Fibroblast of skin of right biceps (primary cell): ENCODE results near the gene RBM20.
"Not testable (repeated sequence)": the region's sequence is repeated elsewhere in the genome, so short reads cannot be mapped to it uniquely, and the experiment has no call there.

Source experiments
- DNase-seq: peaks from one replicate; pipeline ENCODE4 v3.0.0-alpha.2; 2013

RBM20 gene

DNA sequence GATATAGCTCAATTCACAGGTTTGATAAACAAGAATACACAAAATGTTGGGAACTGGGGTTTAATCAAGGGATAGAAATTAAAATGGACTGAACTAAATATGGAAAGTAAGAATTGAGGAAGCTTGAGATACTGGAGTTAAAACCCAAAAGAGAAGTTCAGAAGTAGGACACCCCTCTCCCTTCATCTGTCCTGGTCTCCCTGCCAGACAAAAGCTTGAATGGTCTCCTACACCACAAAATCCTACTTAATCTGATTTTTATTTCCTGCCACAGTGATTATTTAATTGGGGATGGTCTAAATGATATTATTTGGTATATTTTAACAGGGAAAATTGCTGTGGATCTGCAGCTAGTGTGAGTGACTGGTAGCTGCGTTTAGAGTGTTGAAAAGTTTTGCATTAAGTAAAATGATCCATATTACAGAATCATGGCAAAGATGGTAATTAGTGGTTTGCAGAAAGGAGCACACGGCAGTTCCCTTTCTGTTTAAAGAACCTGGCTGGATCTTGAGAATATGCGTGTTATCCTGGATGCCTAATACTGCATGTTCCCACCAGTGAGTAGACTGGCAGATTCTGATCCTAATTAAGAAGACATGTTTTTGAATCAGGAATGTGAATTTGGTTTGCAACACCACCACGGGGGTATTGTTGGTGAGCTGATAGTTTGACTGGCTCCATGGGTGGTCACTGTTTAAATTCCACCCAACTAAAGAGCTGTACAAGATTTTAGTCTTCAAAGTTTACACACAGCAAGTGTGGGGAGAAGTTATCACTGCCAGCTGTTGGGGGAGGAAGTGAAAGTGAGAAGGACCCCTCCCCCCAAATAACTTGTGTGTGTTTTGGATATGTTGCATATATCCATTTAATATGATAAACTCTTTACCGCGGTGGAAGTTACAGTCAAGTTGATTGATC lies 5.5 kb downstream of the RBM20 start:
- DNase-seq: peak; percentile 37

DNA sequence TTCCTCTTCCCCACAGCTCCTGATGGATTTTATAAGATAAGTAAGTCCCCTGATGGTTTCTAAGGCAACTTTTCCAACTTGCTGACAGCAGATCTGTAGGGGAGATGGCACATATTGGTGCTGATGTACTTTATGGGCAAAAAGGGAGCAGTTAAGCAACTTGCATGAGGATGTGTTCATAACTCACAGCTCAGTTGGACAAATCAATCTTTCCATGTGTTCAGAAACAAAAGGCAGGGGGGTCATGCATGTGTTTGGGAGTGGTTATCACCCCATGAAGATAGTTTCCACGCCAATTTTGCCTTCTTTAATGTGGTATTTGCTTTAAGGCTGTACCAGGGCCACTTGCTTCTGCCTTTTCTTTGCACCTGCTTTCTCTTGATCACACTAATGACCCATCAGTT lies 6.1 kb downstream of the RBM20 start:
- no peak for DNase-seq

DNA sequence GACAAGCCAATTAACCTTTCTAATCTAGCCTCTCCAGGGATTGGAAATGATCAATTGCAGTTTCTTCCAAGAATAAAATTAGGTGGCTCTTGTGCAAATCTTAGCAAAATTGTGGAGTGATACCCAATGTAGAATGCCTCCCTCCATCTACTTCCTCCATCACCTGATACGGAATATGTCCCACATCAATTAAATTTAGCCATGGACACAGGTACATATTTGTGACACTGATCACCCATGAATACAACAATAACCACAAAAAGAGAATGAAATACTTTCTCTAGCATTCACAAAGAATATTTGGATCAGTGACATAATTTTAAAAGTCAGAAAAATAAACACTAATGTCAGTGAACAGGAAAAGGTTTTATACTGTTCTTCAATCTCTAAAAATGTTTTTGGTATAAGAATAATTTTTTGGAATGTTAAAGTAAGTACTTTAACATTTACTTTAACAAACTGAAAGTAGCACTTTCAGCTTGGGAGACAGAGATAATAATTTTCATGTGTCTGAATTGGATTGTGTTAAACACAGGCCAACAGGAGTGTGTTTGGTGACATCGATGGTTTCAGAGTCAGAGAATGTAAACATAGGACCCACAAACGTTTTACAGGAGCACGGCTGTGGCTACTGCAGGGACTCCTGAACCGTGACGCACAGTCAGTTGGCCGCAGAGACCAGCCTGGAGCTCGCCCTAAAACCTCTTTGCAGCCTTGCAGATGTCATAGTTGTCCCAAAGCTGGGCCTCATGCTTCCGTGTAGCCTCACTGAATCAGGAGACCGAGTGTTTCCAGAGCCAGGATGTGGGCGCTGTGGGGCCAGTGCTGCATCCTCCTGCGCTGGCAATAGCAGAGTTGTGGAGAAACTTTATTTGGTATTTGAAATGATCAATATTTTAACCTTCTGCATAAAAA lies 7.2 kb downstream of the RBM20 start:
- peak; percentile 81 for DNase-seq

DNA sequence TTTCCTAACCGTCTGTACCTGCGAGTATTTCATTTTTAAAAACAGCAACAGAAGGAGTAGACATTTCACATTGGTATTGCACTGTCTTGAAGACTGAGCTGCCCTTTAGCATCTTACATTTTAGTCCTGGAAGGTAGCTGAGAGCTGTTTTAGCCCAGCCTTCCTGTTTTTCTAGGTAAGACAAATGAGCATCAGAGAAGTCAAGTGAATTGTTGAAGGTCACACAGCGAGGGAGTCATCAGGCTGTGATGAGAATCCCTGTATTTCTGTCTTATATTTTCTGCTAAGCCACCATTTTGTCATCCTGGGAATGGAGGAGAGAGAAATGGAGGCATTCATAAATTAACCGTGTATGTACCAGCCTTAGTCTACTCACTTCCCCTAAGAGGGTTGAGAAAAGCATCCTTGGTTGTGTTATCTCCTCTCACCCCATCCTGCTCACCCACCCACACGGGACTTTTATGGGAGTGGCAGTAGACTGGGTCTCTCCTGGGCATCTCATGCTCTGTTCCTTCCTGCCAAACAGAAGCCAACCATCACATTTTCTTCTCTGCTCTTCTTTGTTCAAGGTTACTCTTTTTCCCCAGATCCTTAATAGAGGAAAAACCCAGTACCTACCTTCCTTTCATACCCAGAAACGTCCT lies 8.5 kb downstream of the RBM20 start:
- no peak for DNase-seq

- DNase-seq: no peak
These were observed 11.2 kb downstream of the RBM20 start for GRCh38 chr10:110655320-110655719.

DNA sequence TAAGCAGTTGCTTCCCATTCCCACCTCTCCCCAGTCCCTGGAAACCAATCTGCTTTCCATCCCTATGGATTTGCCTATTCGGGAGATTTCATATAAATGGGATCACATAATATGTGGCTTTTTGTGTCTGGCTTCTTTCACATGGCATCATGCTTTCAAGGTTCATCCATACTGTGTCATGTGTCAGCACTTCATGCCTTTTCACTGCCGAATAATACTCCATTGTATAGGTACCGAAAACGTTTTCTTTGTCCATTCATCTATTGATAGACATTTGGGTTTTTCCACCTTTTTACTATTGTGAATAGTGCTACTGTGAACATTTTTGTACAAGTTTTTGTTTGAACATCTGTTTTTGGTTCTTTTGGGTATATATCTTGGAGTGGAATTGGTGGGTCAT lies 12.5 kb downstream of the RBM20 start:
- no peak for DNase-seq

DNA sequence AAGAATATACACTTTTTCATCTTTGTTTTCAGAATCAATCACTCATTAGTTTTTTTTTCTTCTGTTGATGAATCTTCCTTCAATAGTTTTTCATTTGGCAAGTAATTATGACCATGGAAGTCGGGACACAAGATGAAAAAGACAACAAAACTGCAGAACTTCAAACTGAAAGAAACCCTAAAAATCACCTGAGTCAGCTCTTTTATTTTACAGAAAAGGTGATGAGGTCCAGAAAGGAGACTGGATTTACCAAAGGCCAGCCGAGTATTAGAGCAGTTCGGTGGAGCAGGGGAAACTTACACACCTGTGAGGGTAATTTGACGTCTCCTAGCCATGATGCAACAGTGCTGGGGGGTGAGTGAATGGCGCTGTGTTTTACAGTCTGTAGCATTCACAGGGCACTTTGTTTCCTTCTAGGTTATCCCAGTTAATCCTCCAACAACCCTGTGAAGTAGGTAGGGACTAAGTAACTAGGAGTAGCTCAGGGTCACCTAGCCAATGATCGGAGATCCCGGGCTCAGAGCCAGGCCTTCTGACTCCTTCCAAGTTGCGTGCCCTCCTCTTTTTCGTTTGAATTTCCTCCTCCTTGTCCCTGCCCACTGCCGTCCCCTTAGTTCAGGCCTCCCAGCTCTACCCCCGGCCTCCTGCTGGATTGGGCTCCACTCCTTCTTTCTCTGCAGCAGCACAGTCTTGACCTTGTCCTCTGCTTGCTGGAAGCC lies 14.0 kb downstream of the RBM20 start:
- no peak for DNase-seq

DNA sequence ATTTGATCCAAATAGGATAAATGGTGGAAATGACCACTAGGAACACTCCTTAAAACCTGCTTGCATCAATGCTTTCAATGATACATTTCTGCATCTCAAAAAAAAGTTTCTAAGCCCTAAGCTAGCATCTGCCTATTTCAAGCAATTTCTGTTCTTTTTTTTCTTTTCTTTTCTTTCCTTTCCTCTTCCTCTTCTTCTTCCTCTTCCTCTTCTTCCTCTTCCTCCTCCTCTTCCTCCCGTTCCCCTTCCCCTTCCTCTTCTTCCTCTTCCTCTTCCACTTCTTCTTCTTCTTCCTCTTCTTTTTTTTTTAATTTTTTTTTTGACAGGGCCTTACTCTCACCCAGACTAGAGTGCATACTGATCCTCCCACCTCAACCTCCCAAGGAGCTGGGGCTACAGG lies 15.4 kb downstream of the RBM20 start:
- DNase-seq: no peak

GRCh38 chr10:110660289-110660688 lies 16.2 kb downstream of the RBM20 start:
- DNase-seq: not testable (repeated sequence)

DNA sequence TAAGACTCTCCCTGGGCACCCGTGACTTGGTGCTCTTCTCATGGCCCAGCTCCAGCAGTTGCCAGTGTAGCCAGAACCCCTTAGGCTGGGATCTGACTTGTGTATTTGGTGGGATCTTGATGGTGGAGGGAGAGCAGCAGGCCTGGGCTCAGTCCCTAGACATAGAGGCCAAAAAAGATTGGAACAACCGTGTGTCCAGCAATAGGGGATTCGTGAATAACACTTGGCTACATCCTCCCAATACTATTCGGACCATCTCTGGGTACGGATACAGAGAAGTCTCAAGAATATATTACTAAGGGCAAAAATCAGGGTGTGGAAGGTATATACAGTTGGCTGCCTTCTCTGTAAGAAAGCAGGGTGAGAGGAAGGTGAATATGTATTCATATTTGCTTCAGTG lies 17.2 kb downstream of the RBM20 start:
- no peak for DNase-seq

DNA sequence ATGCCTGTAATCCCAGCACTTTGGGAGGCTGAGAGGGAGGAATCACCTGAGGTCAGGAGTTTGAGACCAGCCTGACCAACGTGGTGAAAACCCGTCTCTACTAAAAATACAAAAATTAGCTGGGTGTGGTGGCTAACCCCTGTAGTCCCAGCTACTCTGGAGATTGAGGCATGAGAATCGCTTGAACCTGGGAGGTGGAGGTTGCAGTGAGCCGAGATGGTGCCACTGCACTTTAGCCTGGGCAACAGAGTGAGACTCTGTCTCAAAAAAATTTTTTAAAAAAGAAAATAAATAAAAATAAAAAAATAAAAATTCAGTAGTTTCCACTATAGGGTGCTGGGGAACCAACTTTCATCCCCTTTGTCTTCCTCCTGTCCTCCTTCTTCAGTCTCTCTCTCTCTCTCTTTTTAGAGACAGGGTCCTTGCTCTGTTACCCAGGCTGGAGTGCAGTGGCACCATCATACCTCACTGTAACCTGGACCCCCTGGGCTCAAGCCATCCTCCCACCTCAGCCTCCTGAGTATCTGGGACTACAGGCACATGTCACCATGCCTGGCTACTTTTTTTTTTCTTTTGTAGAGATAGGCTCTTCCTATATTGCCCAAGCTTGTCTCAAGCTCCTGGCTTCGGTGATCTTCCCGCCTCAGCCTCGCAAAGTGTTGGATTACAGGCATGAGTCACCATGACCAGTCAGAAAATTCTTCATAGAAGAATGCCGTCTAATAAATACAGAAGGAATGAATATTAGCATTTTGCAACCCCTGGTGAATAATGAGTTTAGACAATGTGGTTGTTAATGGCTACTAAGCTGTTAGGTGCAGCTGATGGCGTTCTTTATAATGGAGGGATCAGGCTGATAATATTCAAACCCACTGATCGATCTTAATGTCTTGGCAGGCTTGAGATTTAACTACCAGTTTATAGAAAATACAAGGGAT lies 20.6 kb downstream of the RBM20 start:
- DNase-seq: peak; percentile 92

DNA sequence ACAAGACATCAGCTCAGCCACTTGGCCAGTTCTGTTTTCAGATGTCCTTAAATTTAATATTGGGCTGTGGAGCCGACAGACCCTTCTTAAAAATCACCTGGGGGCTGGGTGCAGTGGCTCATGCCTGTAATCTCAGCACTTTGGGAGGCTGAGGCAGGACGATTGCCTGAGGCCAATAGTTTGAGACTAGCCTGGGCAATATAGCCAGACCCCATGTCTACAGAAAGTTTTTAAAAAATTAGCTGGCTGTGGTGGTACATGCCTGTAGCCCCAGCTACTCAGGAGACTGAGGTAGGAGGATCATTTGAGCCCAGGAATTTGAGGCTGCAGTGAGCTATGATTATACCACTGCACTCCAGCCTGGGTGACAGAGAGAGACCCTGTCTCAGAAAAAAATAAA lies 22.1 kb downstream of the RBM20 start:
- not testable (repeated sequence) for DNase-seq

DNA sequence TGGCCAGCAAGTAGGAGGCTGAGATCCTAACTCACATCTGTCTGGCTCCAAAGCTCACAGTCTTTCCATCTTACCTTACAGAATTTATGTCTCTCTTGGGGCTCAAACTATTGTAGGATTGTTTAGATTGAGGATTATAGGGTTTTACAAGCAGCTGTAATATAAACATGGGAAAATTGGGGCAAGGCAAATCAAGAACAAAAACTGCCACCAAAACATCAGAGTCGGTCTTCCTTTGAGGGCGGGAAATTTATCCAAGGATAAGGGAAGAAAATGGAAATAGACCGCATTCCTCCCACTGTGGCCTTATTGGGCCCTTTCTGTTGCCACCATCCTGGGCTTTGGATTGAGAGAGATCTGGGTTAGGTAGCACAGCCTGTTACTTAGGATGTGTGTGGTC lies 22.5 kb downstream of the RBM20 start:
- no peak for DNase-seq

- no peak for DNase-seq
These were observed 23.6 kb downstream of the RBM20 start for GRCh38 chr10:110667620-110668343.

DNA sequence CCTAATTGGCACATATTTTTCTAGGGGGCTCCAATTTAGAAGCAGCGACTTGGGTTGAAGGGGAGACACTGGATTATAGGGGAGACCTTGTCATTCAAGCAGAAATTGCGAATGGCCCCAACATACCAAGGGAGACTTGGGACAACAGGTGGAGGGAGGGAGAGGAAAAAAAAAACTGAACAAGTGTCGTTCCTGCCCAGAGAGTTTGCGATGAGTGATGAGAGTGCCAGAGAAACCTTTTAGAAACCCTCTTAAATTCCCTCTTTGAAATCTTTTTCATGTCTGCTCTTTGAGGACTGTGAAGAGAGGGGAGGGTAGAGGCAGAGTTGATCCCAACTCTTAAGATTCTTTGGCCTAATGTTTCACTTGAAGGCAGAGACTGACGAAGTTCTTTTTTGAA lies 24.3 kb downstream of the RBM20 start:
- no peak for DNase-seq

- DNase-seq: no peak
These were observed 26.2 kb downstream of the RBM20 start for GRCh38 chr10:110670335-110670734.

GRCh38 chr10:110671788-110672579 lies 27.8 kb downstream of the RBM20 start:
- DNase-seq: peak; percentile 54

- no peak for DNase-seq
These were observed 28.4 kb downstream of the RBM20 start for GRCh38 chr10:110672580-110672919.

DNA sequence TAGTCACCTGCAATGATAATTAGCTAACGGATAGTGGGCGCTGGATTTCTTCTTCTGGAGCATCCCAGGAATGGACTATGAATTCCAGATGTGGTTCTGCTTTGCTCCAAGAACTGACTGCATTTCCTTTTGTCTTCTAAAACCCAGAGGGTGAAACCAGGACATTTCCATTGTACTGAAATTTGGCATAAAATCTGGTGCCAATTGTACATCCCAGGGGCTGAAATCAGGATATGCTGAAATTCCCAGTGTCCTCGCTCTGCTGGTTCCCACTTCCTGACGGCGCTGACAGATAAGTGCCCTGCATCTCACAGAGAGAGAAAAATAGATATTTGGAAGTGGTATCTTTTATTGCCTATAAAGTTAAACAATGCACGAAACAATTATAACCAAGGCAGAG lies 31.9 kb downstream of the RBM20 start:
- DNase-seq: no peak
